Ishikawa (cell line): Measurements from ENCODE around the gene POLG2.

ENCODE experiments used
- CEBPB ChIP-seq: IDR thresholded peaks from 2 replicates; pipeline ENCODE4 v1.6.1; 2012
- CREB1 ChIP-seq: IDR thresholded peaks from 2 replicates; pipeline ENCODE4 v1.6.1; 2012; ENCODE audit warnings: low read depth
- EGR1 ChIP-seq: IDR thresholded peaks from 2 replicates; pipeline ENCODE4 v1.6.1; 2012
- EP300 ChIP-seq: IDR thresholded peaks from 2 replicates; pipeline ENCODE4 v1.6.1; 2012; ENCODE audit warnings: borderline replicate concordance
- FOXM1 ChIP-seq: IDR thresholded peaks from 2 replicates; pipeline ENCODE4 v1.6.1; 2012; ENCODE audit warnings: low read depth, borderline replicate concordance
- NFIC ChIP-seq: IDR thresholded peaks from 2 replicates; pipeline ENCODE4 v1.6.1; 2012
- RAD21 ChIP-seq: IDR thresholded peaks from 2 replicates; pipeline ENCODE4 v1.6.1; 2012; ENCODE audit warnings: low read depth
- TAF1 ChIP-seq: IDR thresholded peaks from 2 replicates; pipeline ENCODE4 v1.6.1; 2012; ENCODE audit warnings: low read depth, mild to moderate bottlenecking
- TCF12 ChIP-seq: IDR thresholded peaks from 2 replicates; pipeline ENCODE4 v1.6.1; 2012; ENCODE audit warnings: low read depth
- TEAD4 ChIP-seq: IDR thresholded peaks from 2 replicates; pipeline ENCODE4 v1.6.1; 2012
- YY1 ChIP-seq: IDR thresholded peaks from 2 replicates; pipeline ENCODE4 v1.6.1; 2012; ENCODE audit warnings: low read depth
- ZBTB7A ChIP-seq: IDR thresholded peaks from 2 replicates; pipeline ENCODE4 v1.6.1; 2012; ENCODE audit warnings: low read depth
- TF ChIP-seq, protein P1 (sequence below): IDR thresholded peaks from 2 replicates; pipeline ENCODE4 v1.6.1; 2012
- TF ChIP-seq, protein P2 (sequence below): IDR thresholded peaks from 2 replicates; pipeline ENCODE4 v1.6.1; 2012
- TF ChIP-seq, protein P3 (sequence below): IDR thresholded peaks from 2 replicates; pipeline ENCODE4 v1.6.1; 2012; ENCODE audit warnings: low read depth, mild to moderate bottlenecking

The POLG2 gene

DNA sequence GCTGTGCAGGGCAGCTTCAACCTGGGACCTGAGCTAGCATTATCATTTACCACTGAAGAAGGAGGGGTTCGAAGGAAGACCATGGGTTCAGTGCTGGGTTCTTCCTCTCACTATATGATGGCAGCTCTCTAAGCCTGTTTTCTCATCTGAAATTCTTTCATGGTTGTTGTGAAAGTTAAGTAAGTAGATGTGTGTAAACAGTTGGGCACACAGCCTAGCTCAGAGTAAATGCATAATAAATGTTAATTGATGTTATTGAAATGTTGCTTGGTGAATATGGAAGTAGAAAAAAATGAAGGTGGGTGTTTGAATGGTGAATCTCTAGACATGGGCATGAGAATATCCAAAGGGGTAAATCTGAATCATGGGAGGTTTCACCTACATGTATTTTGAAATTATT is 19.0 kb upstream of the POLG2 start:
- TF ChIP-seq ZBTB7A (no peak), EP300 (no peak), TCF12 (no peak), RAD21 (no peak), CREB1 (no peak), YY1 (no peak), FOXM1 (no peak)
- TF ChIP-seq, protein P1, sequence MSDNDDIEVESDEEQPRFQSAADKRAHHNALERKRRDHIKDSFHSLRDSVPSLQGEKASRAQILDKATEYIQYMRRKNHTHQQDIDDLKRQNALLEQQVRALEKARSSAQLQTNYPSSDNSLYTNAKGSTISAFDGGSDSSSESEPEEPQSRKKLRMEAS: no peak
- TF ChIP-seq, protein P2, sequence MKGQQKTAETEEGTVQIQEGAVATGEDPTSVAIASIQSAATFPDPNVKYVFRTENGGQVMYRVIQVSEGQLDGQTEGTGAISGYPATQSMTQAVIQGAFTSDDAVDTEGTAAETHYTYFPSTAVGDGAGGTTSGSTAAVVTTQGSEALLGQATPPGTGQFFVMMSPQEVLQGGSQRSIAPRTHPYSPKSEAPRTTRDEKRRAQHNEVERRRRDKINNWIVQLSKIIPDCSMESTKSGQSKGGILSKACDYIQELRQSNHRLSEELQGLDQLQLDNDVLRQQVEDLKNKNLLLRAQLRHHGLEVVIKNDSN: no peak
- TF ChIP-seq, protein P3, sequence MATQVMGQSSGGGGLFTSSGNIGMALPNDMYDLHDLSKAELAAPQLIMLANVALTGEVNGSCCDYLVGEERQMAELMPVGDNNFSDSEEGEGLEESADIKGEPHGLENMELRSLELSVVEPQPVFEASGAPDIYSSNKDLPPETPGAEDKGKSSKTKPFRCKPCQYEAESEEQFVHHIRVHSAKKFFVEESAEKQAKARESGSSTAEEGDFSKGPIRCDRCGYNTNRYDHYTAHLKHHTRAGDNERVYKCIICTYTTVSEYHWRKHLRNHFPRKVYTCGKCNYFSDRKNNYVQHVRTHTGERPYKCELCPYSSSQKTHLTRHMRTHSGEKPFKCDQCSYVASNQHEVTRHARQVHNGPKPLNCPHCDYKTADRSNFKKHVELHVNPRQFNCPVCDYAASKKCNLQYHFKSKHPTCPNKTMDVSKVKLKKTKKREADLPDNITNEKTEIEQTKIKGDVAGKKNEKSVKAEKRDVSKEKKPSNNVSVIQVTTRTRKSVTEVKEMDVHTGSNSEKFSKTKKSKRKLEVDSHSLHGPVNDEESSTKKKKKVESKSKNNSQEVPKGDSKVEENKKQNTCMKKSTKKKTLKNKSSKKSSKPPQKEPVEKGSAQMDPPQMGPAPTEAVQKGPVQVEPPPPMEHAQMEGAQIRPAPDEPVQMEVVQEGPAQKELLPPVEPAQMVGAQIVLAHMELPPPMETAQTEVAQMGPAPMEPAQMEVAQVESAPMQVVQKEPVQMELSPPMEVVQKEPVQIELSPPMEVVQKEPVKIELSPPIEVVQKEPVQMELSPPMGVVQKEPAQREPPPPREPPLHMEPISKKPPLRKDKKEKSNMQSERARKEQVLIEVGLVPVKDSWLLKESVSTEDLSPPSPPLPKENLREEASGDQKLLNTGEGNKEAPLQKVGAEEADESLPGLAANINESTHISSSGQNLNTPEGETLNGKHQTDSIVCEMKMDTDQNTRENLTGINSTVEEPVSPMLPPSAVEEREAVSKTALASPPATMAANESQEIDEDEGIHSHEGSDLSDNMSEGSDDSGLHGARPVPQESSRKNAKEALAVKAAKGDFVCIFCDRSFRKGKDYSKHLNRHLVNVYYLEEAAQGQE: no peak

DNA sequence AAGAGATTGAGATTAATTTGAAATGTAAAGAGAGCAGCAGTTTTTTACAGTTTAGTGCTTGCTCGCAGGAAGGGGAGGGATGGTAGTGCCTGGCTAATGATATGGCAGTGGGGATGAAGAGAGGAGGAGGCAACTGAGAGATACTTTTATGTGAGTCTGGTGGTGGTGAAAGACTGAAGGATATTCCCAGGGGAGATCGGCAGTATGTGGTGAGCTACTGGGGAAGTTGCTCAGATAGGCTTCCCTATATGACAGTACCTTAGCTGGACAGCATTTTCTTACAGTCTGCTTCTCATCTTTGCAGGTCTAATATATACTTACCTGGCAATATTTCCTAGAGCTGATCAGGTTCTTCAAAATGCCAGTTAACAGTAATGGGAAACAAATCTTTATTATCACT is 18.6 kb upstream of the POLG2 start:
- TF ChIP-seq, protein P3: no peak
- TF ChIP-seq TEAD4: no peak
- TF ChIP-seq, protein P2: no peak
- no peak for TF ChIP-seq RAD21
- TF ChIP-seq CREB1: no peak
- no peak for TF ChIP-seq EP300
- no peak for TF ChIP-seq NFIC
- no peak for TF ChIP-seq YY1

DNA sequence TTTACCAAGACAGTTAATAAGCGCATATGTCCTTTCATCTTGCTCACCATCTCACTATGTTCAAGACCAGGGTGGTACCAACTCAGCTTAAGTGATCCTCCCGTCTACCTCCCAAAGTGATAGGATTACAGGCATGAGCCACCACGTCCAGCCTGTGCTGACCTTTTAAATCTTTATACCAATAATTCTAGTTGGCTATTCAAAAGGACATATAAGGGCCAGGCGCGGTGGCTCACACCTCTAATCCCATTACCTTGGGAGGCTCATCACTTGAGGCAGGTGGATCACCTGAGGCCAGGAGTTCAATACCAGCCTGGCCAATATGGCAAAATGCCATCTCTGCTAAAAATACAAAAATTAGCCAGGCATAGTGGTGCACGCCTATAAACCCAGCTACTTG is 12.3 kb upstream of the POLG2 start:
- TF ChIP-seq NFIC: no peak
- TF ChIP-seq, protein P2: no peak
- TF ChIP-seq EGR1: no peak
- no peak for TF ChIP-seq YY1
- TF ChIP-seq, protein P1: no peak
- no peak for TF ChIP-seq RAD21
- TF ChIP-seq TAF1: no peak
- no peak for TF ChIP-seq CREB1

DNA sequence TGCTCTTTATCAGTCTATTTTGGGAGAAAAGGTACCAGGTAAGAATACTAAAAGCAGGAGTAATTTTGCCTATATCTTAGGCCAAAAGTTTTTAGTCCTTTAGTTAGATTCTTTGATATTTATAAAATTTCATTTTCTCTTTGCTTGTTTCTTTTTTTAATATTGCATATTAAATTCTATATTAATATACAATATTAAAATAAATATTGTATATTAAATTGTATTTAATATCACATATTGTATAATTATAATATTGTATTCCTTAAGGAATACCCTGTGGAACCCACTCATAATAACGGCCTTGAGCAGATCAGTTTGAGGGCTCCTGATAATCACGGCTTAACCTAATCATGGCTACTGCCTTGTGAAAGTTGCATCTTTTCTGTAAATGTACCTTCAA is 11.8 kb upstream of the POLG2 start:
- TF ChIP-seq CEBPB (no peak), CREB1 (no peak), ZBTB7A (no peak), TCF12 (no peak), RAD21 (no peak), EP300 (no peak), NFIC (no peak), TEAD4 (no peak), TAF1 (no peak), EGR1 (no peak), FOXM1 (no peak), YY1 (no peak)
- TF ChIP-seq, protein P3: no peak
- TF ChIP-seq, protein P2: no peak
- TF ChIP-seq, protein P1: no peak
